Measurements from ENCODE around the gene UCHL3.
A peak's percentile ranks its signal among the peaks of the same experiment; 100 is the strongest.

UCHL3 gene

DNA sequence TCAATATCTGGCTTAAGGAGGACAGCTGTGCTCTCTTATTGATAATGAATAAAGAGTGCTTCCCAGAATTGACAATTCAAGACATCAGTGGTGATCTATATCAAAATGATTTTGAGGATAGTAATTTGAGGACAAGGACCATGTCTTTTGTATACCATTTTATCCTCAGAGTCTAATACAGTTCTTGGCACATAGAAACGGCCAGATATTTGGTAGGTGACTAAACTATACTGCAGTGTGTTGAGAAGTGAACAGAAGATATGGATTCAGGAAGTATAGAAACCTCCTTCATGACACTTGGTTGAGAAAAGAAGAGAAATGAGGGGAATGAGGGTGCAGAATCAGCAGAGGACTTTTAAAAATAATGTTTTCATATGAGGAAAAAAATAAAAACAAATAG lies 70.4 kb downstream of the UCHL3 start:
- DNase-seq (ENCODE audit: low spot score) = no peak
- FAIRE-seq = no peak

DNA sequence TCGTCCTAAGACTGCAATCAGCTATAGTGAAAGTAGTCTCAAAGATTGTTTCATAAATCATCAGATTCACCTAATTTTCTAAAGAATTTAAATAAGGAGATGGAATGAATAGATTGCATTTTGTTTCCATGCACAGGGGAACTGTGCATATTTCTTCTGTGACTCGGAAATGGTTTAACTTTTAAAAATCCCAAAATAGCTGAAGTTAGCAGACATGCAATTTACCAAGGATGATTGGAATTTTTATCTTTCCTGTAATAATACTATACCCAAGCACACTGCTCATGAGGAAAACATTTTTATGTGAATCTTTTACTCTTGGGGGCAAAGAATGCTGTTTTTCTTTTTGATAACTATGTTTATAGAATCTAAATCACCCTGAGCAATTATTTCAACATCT lies 71.6 kb downstream of the UCHL3 start:
- FAIRE-seq (no peak), DNase-seq (ENCODE audit: low spot score) (no peak)

GRCh38 chr13:75628801-75629200 lies 79.2 kb downstream of the UCHL3 start:
- no peak for FAIRE-seq
- DNase-seq (ENCODE audit: low spot score) = no peak

- no peak for DNase-seq (ENCODE audit: low spot score)
- FAIRE-seq = no peak
Observed at GRCh38 chr13:75633285-75633684, 83.7 kb downstream of the UCHL3 start.

GRCh38 chr13:75635101-75635827 lies 85.7 kb downstream of the UCHL3 start:
- DNase-seq (ENCODE audit: low spot score) (peak; percentile 25), FAIRE-seq (no peak)

GRCh38 chr13:75635828-75636435 lies 86.3 kb downstream of the UCHL3 start, which contains the start of gene LMO7:
Gene LMO7, plus strand, starts transcription at chr13:75636330. Its CDS starts 328 bp downstream, at chr13:75636658.
- no peak for FAIRE-seq
- peak; percentile 70 for DNase-seq (ENCODE audit: low spot score)

GRCh38 chr13:75636436-75637180 lies 87.0 kb downstream of the UCHL3 start:
- FAIRE-seq = no peak
- DNase-seq (ENCODE audit: low spot score) = peak; percentile 44

- peak; percentile 26 for DNase-seq (ENCODE audit: low spot score)
- no peak for FAIRE-seq
Observed at GRCh38 chr13:75637181-75637750, 87.7 kb downstream of the UCHL3 start.

GRCh38 chr13:75639454-75639853 lies 89.9 kb downstream of the UCHL3 start:
- DNase-seq (ENCODE audit: low spot score) (no peak), FAIRE-seq (no peak)

- FAIRE-seq = no peak
Observed at GRCh38 chr13:75641026-75641425, 91.4 kb downstream of the UCHL3 start.

GRCh38 chr13:75643182-75643581 lies 93.6 kb downstream of the UCHL3 start:
- DNase-seq (ENCODE audit: low spot score) = no peak
- no peak for FAIRE-seq

More at GRCh38 chr13:75641026-75641425, 91.4 kb downstream of the UCHL3 start:
- DNase-seq (ENCODE audit: low spot score) = no peak

GRCh38 chr13:75643693-75644092 lies 94.1 kb downstream of the UCHL3 start:
- DNase-seq (ENCODE audit: low spot score) = no peak
- FAIRE-seq = no peak

- DNase-seq (ENCODE audit: low spot score) = no peak
Observed at GRCh38 chr13:75645141-75645540, 95.5 kb downstream of the UCHL3 start.

GRCh38 chr13:75647126-75647784 lies 97.7 kb downstream of the UCHL3 start:
- DNase-seq (ENCODE audit: low spot score) (no peak), FAIRE-seq (no peak)

More at GRCh38 chr13:75645141-75645540, 95.5 kb downstream of the UCHL3 start:
- no peak for FAIRE-seq

- no peak for FAIRE-seq
- DNase-seq (ENCODE audit: low spot score) = no peak
Observed at GRCh38 chr13:75648446-75648845, 98.9 kb downstream of the UCHL3 start.

DNA sequence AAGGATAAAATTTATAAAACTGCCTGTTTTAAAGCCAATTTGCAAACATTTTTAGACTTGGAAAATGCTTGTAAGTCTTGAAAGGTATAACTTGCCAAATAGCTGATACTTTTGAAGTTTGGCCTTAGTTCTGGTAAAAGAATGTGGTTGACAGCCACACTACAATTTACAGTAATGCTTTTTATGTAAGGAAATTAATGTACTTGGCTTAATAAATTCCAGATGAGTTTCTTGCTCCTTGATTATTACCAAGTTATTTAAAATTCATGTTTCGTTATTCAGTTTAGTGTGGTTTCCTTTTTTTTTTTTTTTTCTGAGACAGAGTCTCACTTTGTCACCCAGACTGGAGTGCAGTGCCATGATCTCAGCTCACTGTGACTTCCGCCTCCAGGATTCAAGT lies 101.4 kb downstream of the UCHL3 start:
- FAIRE-seq (no peak), DNase-seq (ENCODE audit: low spot score) (no peak)

- FAIRE-seq (no peak), DNase-seq (ENCODE audit: low spot score) (no peak)
Observed at GRCh38 chr13:75652726-75653125, 103.1 kb downstream of the UCHL3 start.
